Fibroblast of the aortic adventitia (primary cell): ENCODE results near the gene DPPA2. TPM values are rescaled to one million over a fixed set of nuclear protein-coding genes. Genes with fewer than 3 reads are reported as not detected.

Experiments used
- DNase-seq: peaks from one replicate; pipeline ENCODE4 v3.0.0-alpha.2; 2010; ENCODE audit warnings: low read depth
- H3K4me3 ChIP-seq: 2 replicates; pipeline ENCODE4 v1.5.1; 2011; ENCODE audit warnings: low read depth, mild to moderate bottlenecking, control low read depth, low read length, moderate library complexity
- CTCF ChIP-seq: IDR thresholded peaks from 2 replicates; pipeline ENCODE4 v1.5.1; 2011; ENCODE audit warnings: mild to moderate bottlenecking, low read length, control low read depth, inconsistent platforms; ENCODE audit not compliant: insufficient read depth
- total RNA-seq: library from RNA; depleted of rRNA; stranded (reverse); fragments of >200 nt; gene quantifications from 2 replicates; pipeline ENCODE4 v1.2.3, GENCODE V29; 2012; ENCODE audit warnings: low replicate concordance

The DPPA2 gene
- total RNA-seq, 1 donor = not detected

- TF ChIP-seq CTCF = no peak
- DNase-seq = no peak
- no peak overlapping the region for H3K4me3 ChIP-seq
Observed at GRCh38 chr3:109339197-109339596, 22.9 kb upstream of the DPPA2 start.

GRCh38 chr3:109338322-109338721 lies 22.0 kb upstream of the DPPA2 start:
- TF ChIP-seq CTCF = no peak

GRCh38 chr3:109337393-109337792 lies 21.1 kb upstream of the DPPA2 start, which contains the start of gene DPPA4:
DPPA4 (minus strand) TSS chr3:109337546; CDS start chr3:109337517, 29 bp downstream.
- no peak within 1 kb of the TSS for H3K4me3 ChIP-seq
- no peak for DNase-seq
- no peak for TF ChIP-seq CTCF

More at GRCh38 chr3:109338322-109338721, 22.0 kb upstream of the DPPA2 start:
- H3K4me3 ChIP-seq = no peak overlapping the region
- DNase-seq = no peak

GRCh38 chr3:109336291-109336861 lies 20.1 kb upstream of the DPPA2 start:
- no peak overlapping the region for H3K4me3 ChIP-seq
- DNase-seq = peak; percentile 2
- TF ChIP-seq CTCF = no peak

GRCh38 chr3:109334572-109334971 lies 18.3 kb upstream of the DPPA2 start:
- no peak for DNase-seq
- TF ChIP-seq CTCF = no peak
- H3K4me3 ChIP-seq = no peak overlapping the region

DNA sequence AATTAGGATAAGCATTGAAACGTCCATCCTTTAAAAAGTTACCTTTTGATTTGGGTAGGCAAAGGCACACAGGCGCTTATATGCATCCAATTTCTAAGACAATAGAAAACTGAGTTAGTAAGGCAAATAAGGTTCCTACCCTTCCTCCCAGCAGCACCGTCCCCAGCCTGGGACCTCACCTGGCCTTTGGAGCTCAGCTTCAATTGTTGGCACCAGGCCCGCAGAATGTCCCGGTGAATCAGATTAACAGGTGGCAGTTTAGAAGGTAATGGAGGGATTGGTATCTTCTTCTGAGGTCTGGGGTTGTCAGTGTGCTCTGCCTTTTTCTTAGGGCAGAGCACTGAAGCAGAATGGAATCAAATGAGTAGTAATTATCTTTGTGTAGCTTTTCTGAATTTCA lies 15.4 kb upstream of the DPPA2 start:
- no peak for DNase-seq
- no peak for TF ChIP-seq CTCF
- H3K4me3 ChIP-seq = no peak overlapping the region

DNA sequence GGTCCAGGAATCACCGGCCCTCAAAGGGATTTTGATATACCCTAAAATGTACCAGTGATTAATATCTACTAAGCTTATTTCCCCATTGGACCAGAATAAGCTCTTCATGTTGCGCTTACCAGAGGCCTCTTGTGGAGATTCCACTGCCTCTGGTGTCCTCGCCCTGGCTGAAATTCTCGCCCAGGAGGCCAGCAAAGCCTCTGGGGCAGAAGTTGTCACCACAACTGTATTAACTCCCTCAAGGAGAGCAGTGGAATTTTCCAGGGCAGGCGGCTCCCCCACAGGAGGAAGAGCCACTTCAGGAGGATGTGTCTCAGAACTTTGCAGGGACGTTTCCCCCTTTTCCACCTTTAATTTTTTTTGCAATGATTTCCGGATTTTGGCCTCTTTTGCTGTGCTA lies 14.1 kb upstream of the DPPA2 start:
- no peak overlapping the region for H3K4me3 ChIP-seq

More for the DNA sequence above, 14.1 kb upstream of the DPPA2 start:
- DNase-seq = no peak
- no peak for TF ChIP-seq CTCF
